ENCODE results near the gene TP53INP2.

DNA sequence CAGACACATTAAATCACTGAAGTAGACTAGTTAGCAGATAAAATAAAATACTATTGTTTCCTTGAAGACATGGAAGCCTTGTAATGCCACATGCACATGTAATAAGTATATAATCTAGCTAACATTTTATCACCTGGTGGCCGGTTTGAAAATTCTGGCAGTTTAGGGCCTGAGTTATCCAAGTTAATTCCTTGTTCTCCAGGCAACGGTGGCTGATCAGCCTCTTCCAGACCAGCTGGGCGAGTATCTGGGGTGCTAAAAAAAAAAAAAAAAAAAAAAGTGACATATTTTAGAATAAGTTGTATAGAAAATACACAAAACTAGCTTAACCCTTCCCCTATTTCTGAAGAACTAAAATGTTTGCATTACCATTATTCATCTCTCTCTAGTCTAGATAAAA, 42.5 kb downstream of the TP53INP2 start:
- TF ChIP-seq POLR2A (IDR thresholded peaks at IDR 0.05) (no peak), POLR2AphosphoS5 (IDR thresholded peaks at IDR 0.05; ENCODE audit: insufficient read depth in 1 of 2, low read depth in 1 of 2) (no peak)
- TF ChIP-seq, protein P1, sequence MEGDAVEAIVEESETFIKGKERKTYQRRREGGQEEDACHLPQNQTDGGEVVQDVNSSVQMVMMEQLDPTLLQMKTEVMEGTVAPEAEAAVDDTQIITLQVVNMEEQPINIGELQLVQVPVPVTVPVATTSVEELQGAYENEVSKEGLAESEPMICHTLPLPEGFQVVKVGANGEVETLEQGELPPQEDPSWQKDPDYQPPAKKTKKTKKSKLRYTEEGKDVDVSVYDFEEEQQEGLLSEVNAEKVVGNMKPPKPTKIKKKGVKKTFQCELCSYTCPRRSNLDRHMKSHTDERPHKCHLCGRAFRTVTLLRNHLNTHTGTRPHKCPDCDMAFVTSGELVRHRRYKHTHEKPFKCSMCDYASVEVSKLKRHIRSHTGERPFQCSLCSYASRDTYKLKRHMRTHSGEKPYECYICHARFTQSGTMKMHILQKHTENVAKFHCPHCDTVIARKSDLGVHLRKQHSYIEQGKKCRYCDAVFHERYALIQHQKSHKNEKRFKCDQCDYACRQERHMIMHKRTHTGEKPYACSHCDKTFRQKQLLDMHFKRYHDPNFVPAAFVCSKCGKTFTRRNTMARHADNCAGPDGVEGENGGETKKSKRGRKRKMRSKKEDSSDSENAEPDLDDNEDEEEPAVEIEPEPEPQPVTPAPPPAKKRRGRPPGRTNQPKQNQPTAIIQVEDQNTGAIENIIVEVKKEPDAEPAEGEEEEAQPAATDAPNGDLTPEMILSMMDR (IDR thresholded peaks at IDR 0.05): no peak
